ENCODE results near the gene CORO1C.

Gene CORO1C

GRCh38 chr12:108685469-108686260, 45.7 kb downstream of the CORO1C start:
- H3K36me3 ChIP-seq (ENCODE audit: control insufficient read depth, insufficient read depth, low read length), result no peaks in the 10 kb centered on the region
- TF ChIP-seq, protein P1, sequence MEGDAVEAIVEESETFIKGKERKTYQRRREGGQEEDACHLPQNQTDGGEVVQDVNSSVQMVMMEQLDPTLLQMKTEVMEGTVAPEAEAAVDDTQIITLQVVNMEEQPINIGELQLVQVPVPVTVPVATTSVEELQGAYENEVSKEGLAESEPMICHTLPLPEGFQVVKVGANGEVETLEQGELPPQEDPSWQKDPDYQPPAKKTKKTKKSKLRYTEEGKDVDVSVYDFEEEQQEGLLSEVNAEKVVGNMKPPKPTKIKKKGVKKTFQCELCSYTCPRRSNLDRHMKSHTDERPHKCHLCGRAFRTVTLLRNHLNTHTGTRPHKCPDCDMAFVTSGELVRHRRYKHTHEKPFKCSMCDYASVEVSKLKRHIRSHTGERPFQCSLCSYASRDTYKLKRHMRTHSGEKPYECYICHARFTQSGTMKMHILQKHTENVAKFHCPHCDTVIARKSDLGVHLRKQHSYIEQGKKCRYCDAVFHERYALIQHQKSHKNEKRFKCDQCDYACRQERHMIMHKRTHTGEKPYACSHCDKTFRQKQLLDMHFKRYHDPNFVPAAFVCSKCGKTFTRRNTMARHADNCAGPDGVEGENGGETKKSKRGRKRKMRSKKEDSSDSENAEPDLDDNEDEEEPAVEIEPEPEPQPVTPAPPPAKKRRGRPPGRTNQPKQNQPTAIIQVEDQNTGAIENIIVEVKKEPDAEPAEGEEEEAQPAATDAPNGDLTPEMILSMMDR (IDR thresholded peaks at IDR 0.05; ENCODE audit: insufficient read depth, low read length, poor library complexity, severe bottlenecking), result no peak
- H3K27me3 ChIP-seq (replicated peaks; ENCODE audit: control insufficient read depth, insufficient read depth, low read length), result no peaks in the 10 kb centered on the region
- DNase-seq (ENCODE audit: extremely low read depth, insufficient read length), result no peak
- no peak overlapping the region for H3K4me3 ChIP-seq (replicated peaks; ENCODE audit: low read depth, low read length)

- Histone ChIP-seq H3K36me3 (ENCODE audit: control insufficient read depth, insufficient read depth, low read length) (no peaks in the 10 kb centered on the region; the same call in 1 of the 2 replicates), H3K4me3 (replicated peaks; ENCODE audit: low read depth, low read length) (no peak overlapping the region), H3K27me3 (replicated peaks; ENCODE audit: control insufficient read depth, insufficient read depth, low read length) (no peaks in the 10 kb centered on the region)
- TF ChIP-seq, protein P1 (IDR thresholded peaks at IDR 0.05; ENCODE audit: insufficient read depth, low read length, poor library complexity, severe bottlenecking), result no peak
- no peak for DNase-seq (ENCODE audit: extremely low read depth, insufficient read length)
Observed at GRCh38 chr12:108683906-108684556, 47.3 kb downstream of the CORO1C start.

DNA sequence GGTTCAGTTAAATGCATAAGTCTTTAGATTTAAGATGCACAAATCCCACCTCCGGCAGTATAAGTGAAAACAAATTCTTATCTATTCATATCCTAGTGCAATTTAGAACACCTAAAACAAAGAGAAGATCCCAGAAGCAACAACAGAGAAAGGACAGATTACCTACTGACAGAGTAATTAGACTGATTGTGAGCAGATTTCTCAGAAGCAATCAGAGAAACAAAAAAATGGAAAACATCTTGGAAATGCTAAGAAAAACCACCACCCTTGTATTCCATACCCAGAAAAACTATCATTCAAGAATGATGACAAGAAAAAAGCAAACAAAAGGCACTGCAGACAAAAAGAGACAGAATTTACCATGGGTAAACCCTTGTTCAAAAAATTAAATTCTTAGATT, 50.0 kb downstream of the CORO1C start:
- DNase-seq (ENCODE audit: extremely low read depth, insufficient read length), result no peak
- Histone ChIP-seq H3K27me3 (replicated peaks; ENCODE audit: control insufficient read depth, insufficient read depth, low read length) (no peaks in the 10 kb centered on the region), H3K4me3 (replicated peaks; ENCODE audit: low read depth, low read length) (no peak overlapping the region), H3K36me3 (ENCODE audit: control insufficient read depth, insufficient read depth, low read length) (no peaks in the 10 kb centered on the region; the same call in 1 of the 2 replicates)
- TF ChIP-seq, protein P1 (IDR thresholded peaks at IDR 0.05; ENCODE audit: insufficient read depth, low read length, poor library complexity, severe bottlenecking), result no peak

DNA sequence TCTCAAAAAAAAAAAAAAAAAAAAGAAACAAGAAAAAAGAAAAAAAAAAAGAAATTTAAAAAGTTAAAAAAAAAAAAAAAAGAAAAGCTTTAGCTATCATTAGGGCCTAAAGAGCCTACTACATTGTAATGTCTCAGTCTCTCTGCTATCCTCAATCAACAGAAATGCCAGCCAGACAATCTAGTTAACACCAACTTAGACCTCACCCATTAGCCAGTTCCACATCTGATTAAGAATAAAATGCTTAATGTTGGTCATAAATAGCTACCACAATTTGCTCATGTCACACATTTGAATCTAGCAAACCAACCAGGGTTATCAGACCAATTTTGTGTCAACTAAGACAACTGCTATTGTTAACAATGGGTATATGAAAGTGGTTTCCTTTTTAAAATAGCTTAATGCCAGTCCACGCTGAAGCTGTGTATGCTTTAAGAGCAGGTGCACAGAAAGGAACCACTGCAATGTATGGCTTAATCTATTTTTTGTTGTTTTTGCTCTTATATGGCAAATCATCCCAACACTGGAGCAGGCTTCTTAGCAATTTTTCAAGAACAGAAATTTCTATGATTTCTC, 52.1 kb downstream of the CORO1C start:
- no peak for DNase-seq (ENCODE audit: extremely low read depth, insufficient read length)
- no peaks in the 10 kb centered on the region for H3K27me3 ChIP-seq (replicated peaks; ENCODE audit: control insufficient read depth, insufficient read depth, low read length)
- peaks cover 3% of the 10 kb centered on the region; the same call in 1 of the 2 replicates for H3K36me3 ChIP-seq (ENCODE audit: control insufficient read depth, insufficient read depth, low read length)
- TF ChIP-seq, protein P1 (IDR thresholded peaks at IDR 0.05; ENCODE audit: insufficient read depth, low read length, poor library complexity, severe bottlenecking), result no peak
- no peak overlapping the region for H3K4me3 ChIP-seq (replicated peaks; ENCODE audit: low read depth, low read length)

GRCh38 chr12:108678104-108678730, 53.1 kb downstream of the CORO1C start:
- no peaks in the 10 kb centered on the region for H3K27me3 ChIP-seq (replicated peaks; ENCODE audit: control insufficient read depth, insufficient read depth, low read length)
- DNase-seq (ENCODE audit: extremely low read depth, insufficient read length), result no peak
- TF ChIP-seq, protein P1 (IDR thresholded peaks at IDR 0.05; ENCODE audit: insufficient read depth, low read length, poor library complexity, severe bottlenecking), result no peak
- H3K4me3 ChIP-seq (replicated peaks; ENCODE audit: low read depth, low read length), result no peak overlapping the region
- peaks cover 3% of the 10 kb centered on the region; the same call in 1 of the 2 replicates for H3K36me3 ChIP-seq (ENCODE audit: control insufficient read depth, insufficient read depth, low read length)
